HepG2 (cell line): ENCODE results near the gene VASN. TPM values are rescaled to one million over a fixed set of nuclear protein-coding genes. Genes with fewer than 3 reads are reported as not detected.
A peak's percentile ranks its signal among the peaks of the same experiment; 100 is the strongest.

Experiments used
- EEA1 ChIP-seq: sonication (generic); formaldehyde crosslinking; IDR thresholded peaks from 2 replicates; pipeline ENCODE4 v1.5.1; 2020; ENCODE audit warnings: mild to moderate bottlenecking, missing genetic modification reagents, borderline replicate concordance
- ETV5 ChIP-seq: IDR thresholded peaks from 2 replicates; pipeline ENCODE4 v1.6.1; 2018; ENCODE audit warnings: missing biosample characterization, missing genetic modification reagents, inconsistent platforms, borderline replicate concordance
- GPBP1L1 ChIP-seq: sonication (generic); formaldehyde crosslinking; IDR thresholded peaks from 2 replicates; pipeline ENCODE4 v1.5.0; 2020; ENCODE audit warnings: mild to moderate bottlenecking, missing genetic modification reagents
- HMGA1 ChIP-seq: sonication (generic); formaldehyde crosslinking; conservative IDR thresholded peaks from 2 replicates; pipeline ENCODE4 v1.4.0; 2020; ENCODE audit warnings: missing genetic modification reagents
- IRF2 ChIP-seq: IDR thresholded peaks from 2 replicates; pipeline ENCODE4 v1.6.1; 2018; ENCODE audit warnings: missing genetic modification reagents, missing compliant biosample characterization
- KLF16 ChIP-seq, 2 experiments: sonication (generic) in 1 of 2; formaldehyde crosslinking in 1 of 2; IDR thresholded peaks; 2 replicates each; pipeline versions ENCODE4 v1.6.1 to v1.8.0; 2016 to 2023; ENCODE audit warnings: missing genetic modification reagents in 2 of 2, missing compliant biosample characterization in 1 of 2
- MAX ChIP-seq: IDR thresholded peaks from 2 replicates; pipeline ENCODE4 v1.6.1; 2012; ENCODE audit warnings: inconsistent platforms
- MED8 ChIP-seq: sonication (generic); formaldehyde crosslinking; IDR thresholded peaks from 2 replicates; pipeline ENCODE4 v1.8.1; 2023; ENCODE audit warnings: mild to moderate bottlenecking, missing genetic modification reagents; ENCODE audit not compliant: insufficient replicate concordance
- MYPOP ChIP-seq: sonication (generic); formaldehyde crosslinking; IDR thresholded peaks from 2 replicates; pipeline ENCODE4 v1.8.1; 2023; ENCODE audit warnings: mild to moderate bottlenecking, moderate library complexity, missing genetic modification reagents
- NPAS2 ChIP-seq: sonication (generic); formaldehyde crosslinking; IDR thresholded peaks from 2 replicates; pipeline ENCODE4 v1.8.0; 2022; ENCODE audit warnings: mild to moderate bottlenecking, missing genetic modification reagents, borderline replicate concordance
- NR2F2 ChIP-seq: IDR thresholded peaks from 2 replicates; pipeline ENCODE4 v1.6.1; 2012; ENCODE audit warnings: low read depth, inconsistent platforms, borderline replicate concordance
- PAX8 ChIP-seq: sonication (generic); formaldehyde crosslinking; IDR thresholded peaks from 2 replicates; pipeline ENCODE4 v1.8.0; 2022; ENCODE audit warnings: mild to moderate bottlenecking, missing genetic modification reagents, borderline replicate concordance
- PCBP2 ChIP-seq: fragments of 200-400 bp; formaldehyde crosslinking; optimal IDR thresholded peaks from 2 replicates; pipeline ENCODE3; 2018; ENCODE audit warnings: low read length, low read depth; ENCODE audit not compliant: poor library complexity, severe bottlenecking
- REPIN1 ChIP-seq: sonication (generic); formaldehyde crosslinking; IDR thresholded peaks from 2 replicates; pipeline ENCODE4 v1.8.0; 2022; ENCODE audit warnings: missing genetic modification reagents, low read depth, mild to moderate bottlenecking, borderline replicate concordance
- RXRA ChIP-seq: sonication (generic); formaldehyde crosslinking; IDR thresholded peaks from 2 replicates; pipeline ENCODE4 v1.5.1; 2020; ENCODE audit warnings: missing genetic modification reagents
- TBL1XR1 ChIP-seq: fragments of 150-350 bp; IDR thresholded peaks from 2 replicates; pipeline ENCODE4 v1.6.1; 2014; ENCODE audit warnings: borderline replicate concordance, low read length; ENCODE audit not compliant: partially characterized antibody
- ZBTB25 ChIP-seq: IDR thresholded peaks from 2 replicates; pipeline ENCODE4 v1.6.1; 2018; ENCODE audit warnings: missing genetic modification reagents
- ZBTB44 ChIP-seq: sonication (generic); formaldehyde crosslinking; IDR thresholded peaks from 2 replicates; pipeline ENCODE4 v1.4.0; 2020; ENCODE audit warnings: missing genetic modification reagents
- ZFP62 ChIP-seq: sonication (generic); formaldehyde crosslinking; IDR thresholded peaks from 2 replicates; pipeline ENCODE4 v1.4.0; 2020; ENCODE audit warnings: missing genetic modification reagents
- ZNF12 ChIP-seq: sonication (generic); formaldehyde crosslinking; IDR thresholded peaks from 2 replicates; pipeline ENCODE4 v1.5.0; 2020; ENCODE audit warnings: missing genetic modification reagents
- ZNF446 ChIP-seq: sonication (generic); formaldehyde crosslinking; IDR thresholded peaks from 2 replicates; pipeline ENCODE4 v1.5.0; 2020; ENCODE audit warnings: mild to moderate bottlenecking, missing genetic modification reagents
- ZNF557 ChIP-seq: sonication (generic); formaldehyde crosslinking; IDR thresholded peaks from 2 replicates; pipeline ENCODE4 v1.4.0; 2020; ENCODE audit warnings: missing genetic modification reagents
- ZNF572 ChIP-seq: sonication (generic); formaldehyde crosslinking; IDR thresholded peaks from 2 replicates; pipeline ENCODE4 v1.5.1; 2020; ENCODE audit warnings: mild to moderate bottlenecking, missing genetic modification reagents
- polyA plus RNA-seq, 8 experiments: library from polyadenylated mRNA; depleted of rRNA in 3 of 8; stranded (reverse) in 7 of 8; unstranded in 1 of 8; fragments of >200 nt; fragmentation: Illumina TruSeq in 4 of 8; extraction: Trizol in 4 of 8; gene quantifications; 2 replicates each; pipeline versions ENCODE4 v1.2.1 to v1.2.3, GENCODE V29; 2011 to 2016; ENCODE audit warnings: low read depth in 4 of 8, missing spikeins in 1 of 8, mixed read lengths in 1 of 8; ENCODE audit not compliant: insufficient read depth in 1 of 8
- total RNA-seq, 5 experiments: library from RNA; depleted of rRNA; stranded (reverse); fragments of >200 nt; fragmentation: Illumina TruSeq; extraction: Trizol; gene quantifications; 2 replicates each; pipeline ENCODE4 v1.2.3, GENCODE V29; 2016; ENCODE audit warnings: low read depth in 1 of 5

The VASN gene
- total and polyA plus RNA-seq, 2 of the 13 experiments (the other 11 are each of a cell fraction or from before 2014, with no cell fraction given) = 8.4 to 18.2 TPM

GRCh38 chr16:4350787-4351659 is 20.6 kb upstream of the VASN start, which contains the start of gene PAM16 (continued):
- TF ChIP-seq RXRA (CRISPR knock-in tag) = peak; percentile 35; the same call in 1 of the 2 replicates
- 0 out of 2 replicates have a peak, but pooled peaks have one; percentile 30 for TF ChIP-seq REPIN1 (CRISPR knock-in tag)
- TF ChIP-seq PAX8 = 0 out of 2 replicates have a peak, but pooled peaks have one; percentile 35
- no peak for TF ChIP-seq ZBTB25
- no peak for TF ChIP-seq PCBP2
- peak; percentile 67 for TF ChIP-seq MAX
- TF ChIP-seq ZNF446 (CRISPR knock-in tag) = no peak
- no peak for TF ChIP-seq GPBP1L1
- TF ChIP-seq ZNF572 = peak; percentile 76; the same call in 1 of the 2 replicates
- no peak for TF ChIP-seq ZNF12 (CRISPR knock-in tag)
- TF ChIP-seq NPAS2 (CRISPR knock-in tag) = no peak
- 0 out of 2 replicates have a peak, but pooled peaks have one; percentile 49 for TF ChIP-seq MYPOP (CRISPR knock-in tag)
- peak in 1 of 2 experiments; percentile 51; a peak in 1 of 4 replicates for TF ChIP-seq KLF16 (CRISPR knock-in tag; IDR thresholded peaks at IDR 0.05)
- 0 out of 2 replicates have a peak, but pooled peaks have one; percentile 3 for TF ChIP-seq ZBTB44
- TF ChIP-seq MED8 (CRISPR knock-in tag) = no peak
- 0 out of 2 replicates have a peak, but pooled peaks have one; percentile 22 for TF ChIP-seq IRF2 (CRISPR knock-in tag)
- TF ChIP-seq TBL1XR1 = peak; percentile 27
- peak; percentile 49; the same call in 1 of the 2 replicates for TF ChIP-seq ETV5 (CRISPR knock-in tag)
- TF ChIP-seq EEA1 (CRISPR knock-in tag) = 0 out of 2 replicates have a peak, but pooled peaks have one; percentile 80
- no peak for TF ChIP-seq HMGA1 (CRISPR knock-in tag)
- TF ChIP-seq ZFP62 (CRISPR knock-in tag) = no peak
- no peak for TF ChIP-seq ZNF557 (CRISPR knock-in tag)
- TF ChIP-seq NR2F2 = peak; percentile 68; the same call in 1 of the 2 replicates
